Effector CD8-positive, alpha-beta T cell (primary cell): ENCODE results near the gene SHTN1.

ENCODE experiments used
- DNase-seq: peaks from one replicate; lab custom pipeline; 2025; lab: John Stamatoyannopoulos, UW

The SHTN1 gene

GRCh38 chr10:116833986-116834985 lies 170.7 kb downstream of the SHTN1 start:
- no peak for DNase-seq

- DNase-seq = no peak
These were observed 173.2 kb downstream of the SHTN1 start for GRCh38 chr10:116831790-116832189.
